GM10248 (cell line): ENCODE data around the gene INS.

ENCODE experiments used
- CTCF ChIA-PET: fragments of 300-600 bp; sonication (Branson Sonifier 250); formaldehyde crosslinking; extraction: SDS; loops from one replicate; lab custom pipeline; 2021; ENCODE audit warnings: antibody characterized with exemption; lab: Yijun Ruan, JAX
- POLR2A ChIA-PET: fragments of 350-650 bp; sonication (Branson Sonifier 250); formaldehyde crosslinking; extraction: SDS; loops from one replicate; lab custom pipeline; 2020; ENCODE audit warnings: antibody characterized with exemption; lab: Yijun Ruan, JAX
- DNase-seq: peaks from one replicate; pipeline ENCODE4 v3.0.0; 2012; ENCODE audit errors: extremely low spot score
- CTCF ChIP-seq: IDR thresholded peaks from 2 replicates; pipeline ENCODE4 v1.5.1; 2012; ENCODE audit warnings: mild to moderate bottlenecking, low read depth; ENCODE audit errors: extremely low read depth, missing control alignments, control extremely low read depth

INS gene

DNA sequence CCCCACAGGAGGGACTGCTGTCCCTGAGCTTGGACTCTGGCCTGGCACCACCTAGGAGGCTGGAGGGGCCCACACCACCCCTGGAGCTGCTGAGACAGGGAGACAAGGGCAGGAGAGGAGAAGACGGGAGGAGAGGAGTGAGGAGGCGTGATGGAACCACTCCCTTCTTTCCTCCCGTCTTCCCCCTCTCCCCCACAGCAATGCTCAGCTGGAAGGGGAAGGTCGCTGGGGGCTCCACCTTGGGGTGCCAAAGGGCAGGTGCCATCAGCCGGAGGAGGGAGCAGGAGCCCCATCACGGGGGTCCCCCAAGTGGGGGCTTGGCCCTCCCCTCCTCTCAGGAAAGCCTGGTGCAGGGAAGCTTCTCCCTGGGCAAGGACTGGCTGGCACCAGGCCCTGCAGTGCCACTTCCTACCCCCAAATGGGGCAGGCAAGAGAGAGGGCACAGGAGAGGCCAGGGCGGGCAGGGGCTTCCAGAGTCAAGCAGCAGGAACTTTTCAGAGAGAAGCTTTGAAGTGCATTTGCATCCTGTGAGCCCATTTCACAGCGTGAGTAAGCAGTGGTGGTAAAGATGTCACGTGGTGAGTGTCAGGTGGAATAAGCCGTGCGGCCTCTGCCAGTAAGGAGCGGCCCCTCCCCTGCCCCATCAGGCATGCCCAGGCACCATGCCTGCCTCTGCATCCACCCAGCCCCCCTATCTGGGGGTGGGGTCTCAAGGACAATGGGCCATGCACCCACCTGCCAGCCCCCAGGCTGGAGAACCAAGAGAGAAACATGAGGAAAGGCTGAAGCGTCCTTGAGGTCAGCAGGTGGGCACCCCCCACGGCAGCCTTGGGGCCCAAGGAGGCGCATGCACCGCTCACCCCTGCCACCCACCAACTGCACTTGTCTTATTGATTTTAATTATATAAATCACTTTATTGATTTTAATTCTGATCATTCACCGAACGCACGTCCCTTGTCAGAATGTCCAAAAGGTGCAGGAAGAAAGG, 26.7 kb downstream of the INS start:
- TF ChIP-seq CTCF = no peak
- POLR2A ChIA-PET = no interaction called here
- CTCF ChIA-PET = interaction anchor here (0.8 to 5.2 kb wide), 3 partner anchors 17 to 98 kb away, joined by 3 to 41 read pairs (median 4); no protein-coding TSS in a partner anchor
- DNase-seq = no peak

DNA sequence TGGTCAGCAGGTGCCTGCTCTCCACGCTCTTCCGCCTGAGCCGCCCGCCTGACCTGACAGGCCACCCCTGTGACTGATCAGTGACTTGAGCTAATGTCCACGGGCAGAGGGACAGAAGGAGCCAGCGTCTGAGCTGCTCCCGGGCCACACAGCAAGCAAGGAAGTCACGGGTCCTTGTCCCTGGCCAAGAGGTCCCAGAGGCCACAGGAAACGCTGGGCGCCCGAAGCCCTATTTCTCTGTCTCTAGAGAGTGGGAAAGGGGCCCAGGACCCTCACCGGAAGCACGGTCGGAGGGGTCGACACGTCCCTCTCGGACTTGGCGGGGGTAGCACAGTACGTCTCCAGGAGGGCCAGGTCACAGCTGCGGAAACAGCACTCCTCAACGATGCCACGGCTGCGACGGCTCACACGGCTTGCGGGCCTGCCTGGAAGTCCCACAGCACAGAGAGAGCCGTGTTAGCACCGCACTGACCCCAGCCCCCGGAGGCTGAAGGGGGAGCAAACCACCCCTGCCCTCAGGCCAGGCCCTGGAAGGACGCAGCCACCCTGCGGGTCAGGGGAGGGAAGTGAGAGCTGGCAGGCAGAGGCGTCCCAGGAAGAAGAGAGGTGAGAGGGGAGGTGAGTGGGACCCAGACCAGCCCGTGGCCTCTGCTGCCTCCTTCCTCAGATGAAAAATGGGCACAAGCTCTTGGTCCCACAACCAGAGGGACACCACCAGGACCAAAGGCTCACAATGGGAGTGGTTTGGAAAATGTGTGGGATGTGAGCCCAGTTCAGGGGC, 27.6 kb downstream of the INS start:
- no peak for TF ChIP-seq CTCF
- DNase-seq = no peak
- ChIA-PET POLR2A (no interaction called here), CTCF (interaction anchor here (0.8 to 5.2 kb wide), 3 partner anchors 18 to 97 kb away, joined by 3 to 41 read pairs (median 4); no protein-coding TSS in a partner anchor)

- no peak for DNase-seq
- POLR2A ChIA-PET = no interaction called here
- CTCF ChIA-PET = interaction anchor here (1.3 to 5.2 kb wide), 2 partner anchors 19 to 24 kb away, joined by 3 to 41 read pairs; no protein-coding TSS in a partner anchor
- TF ChIP-seq CTCF = no peak
Measured at GRCh38 chr11:2132874-2133240, 28.2 kb downstream of the INS start.

DNA sequence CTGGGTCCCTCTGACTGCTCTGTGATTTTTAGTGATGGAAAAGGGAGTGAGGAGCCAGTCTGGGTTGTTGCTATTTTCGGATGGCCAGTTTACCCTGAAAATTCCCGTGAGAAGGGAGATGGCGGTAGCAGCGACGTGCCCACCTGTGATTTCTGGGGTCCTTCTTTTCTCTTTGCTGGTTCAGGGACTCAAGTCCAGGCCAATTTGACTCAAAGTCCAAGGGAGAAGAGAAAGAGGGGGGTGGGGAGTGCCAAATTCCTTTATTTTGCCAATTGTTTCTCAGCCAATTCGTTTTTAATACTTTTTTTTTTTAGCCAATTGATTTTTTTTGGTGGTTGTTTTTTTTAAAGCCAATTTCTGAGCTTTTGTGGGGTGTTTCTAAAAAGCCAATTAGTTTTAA, 28.8 kb downstream of the INS start:
- POLR2A ChIA-PET = no interaction called here
- CTCF ChIA-PET = no interaction called here
- no peak for DNase-seq
- no peak for TF ChIP-seq CTCF

GRCh38 chr11:2131371-2132236, 29.4 kb downstream of the INS start:
- TF ChIP-seq CTCF = no peak
- DNase-seq = no peak
- ChIA-PET CTCF (no interaction called here), POLR2A (no interaction called here)

GRCh38 chr11:2130881-2131352, 30.1 kb downstream of the INS start:
- ChIA-PET CTCF (no interaction called here), POLR2A (no interaction called here)
- no peak for DNase-seq
- no peak for TF ChIP-seq CTCF
